Stimulated activated CD8-positive, alpha-beta memory T cell treated with anti-CD3 and anti-CD28 coated beads, Interleukin-15, amount 100 ng/mL, for 24 hours (primary cell): ENCODE data around the gene TMEM74B.
"Not testable (repeated sequence)": the region's sequence is repeated elsewhere in the genome, so short reads cannot be mapped to it uniquely, and the experiment has no call there.

Experiments used
- DNase-seq: peaks from one replicate; pipeline ENCODE4 v3.0.0-alpha.2; 2020; ENCODE audit warnings: low read depth

The TMEM74B gene

DNA sequence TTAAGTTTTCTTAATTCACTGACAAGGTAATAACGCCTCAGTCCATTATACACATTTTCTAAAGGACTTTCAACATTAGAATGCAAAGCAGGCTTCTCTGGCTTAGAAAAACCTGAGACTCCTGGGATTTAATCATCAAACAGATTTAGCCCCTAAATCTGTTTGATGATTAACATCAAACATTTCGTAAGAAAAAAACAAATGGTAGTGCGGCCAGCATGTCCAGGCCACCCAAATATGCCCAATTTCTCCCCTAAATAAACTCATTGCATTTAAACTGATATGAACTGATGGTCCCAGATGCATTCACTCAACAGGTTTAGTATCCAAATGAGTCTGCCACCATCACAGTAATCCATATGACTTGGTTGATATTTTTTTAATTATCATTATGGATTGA is 6.2 kb downstream of the TMEM74B start:
- no peak for DNase-seq

DNA sequence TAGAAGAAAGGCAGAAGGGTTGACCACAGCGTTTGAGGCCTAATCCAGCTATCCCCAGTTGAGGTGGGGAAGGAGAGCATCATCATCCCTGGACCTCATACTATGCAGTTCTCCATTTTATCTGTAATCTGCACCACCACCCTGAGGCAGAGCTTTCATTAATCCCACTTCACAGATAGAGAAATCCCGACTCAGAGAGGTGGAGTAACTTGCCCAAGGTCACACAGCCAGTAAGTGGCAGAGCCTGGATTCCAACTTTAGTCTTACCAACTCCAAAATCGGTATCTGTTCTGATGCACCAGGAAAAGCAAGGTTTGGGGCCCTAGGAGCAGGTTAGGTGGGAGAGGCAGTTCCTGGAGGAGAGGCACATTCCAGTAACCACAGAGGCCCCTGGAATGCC is 6.7 kb downstream of the TMEM74B start:
- DNase-seq, result no peak

- DNase-seq, result no peak
Measured at GRCh38 chr20:1177680-1178079, 7.1 kb downstream of the TMEM74B start.

- DNase-seq, result no peak
Measured at GRCh38 chr20:1174787-1175186, 10.0 kb downstream of the TMEM74B start.

- DNase-seq, result no peak
Measured at GRCh38 chr20:1173698-1174097, 11.1 kb downstream of the TMEM74B start.

GRCh38 chr20:1171461-1172093 is 13.2 kb downstream of the TMEM74B start:
- no peak for DNase-seq

GRCh38 chr20:1169224-1169623 is 15.6 kb downstream of the TMEM74B start:
- no peak for DNase-seq

DNA sequence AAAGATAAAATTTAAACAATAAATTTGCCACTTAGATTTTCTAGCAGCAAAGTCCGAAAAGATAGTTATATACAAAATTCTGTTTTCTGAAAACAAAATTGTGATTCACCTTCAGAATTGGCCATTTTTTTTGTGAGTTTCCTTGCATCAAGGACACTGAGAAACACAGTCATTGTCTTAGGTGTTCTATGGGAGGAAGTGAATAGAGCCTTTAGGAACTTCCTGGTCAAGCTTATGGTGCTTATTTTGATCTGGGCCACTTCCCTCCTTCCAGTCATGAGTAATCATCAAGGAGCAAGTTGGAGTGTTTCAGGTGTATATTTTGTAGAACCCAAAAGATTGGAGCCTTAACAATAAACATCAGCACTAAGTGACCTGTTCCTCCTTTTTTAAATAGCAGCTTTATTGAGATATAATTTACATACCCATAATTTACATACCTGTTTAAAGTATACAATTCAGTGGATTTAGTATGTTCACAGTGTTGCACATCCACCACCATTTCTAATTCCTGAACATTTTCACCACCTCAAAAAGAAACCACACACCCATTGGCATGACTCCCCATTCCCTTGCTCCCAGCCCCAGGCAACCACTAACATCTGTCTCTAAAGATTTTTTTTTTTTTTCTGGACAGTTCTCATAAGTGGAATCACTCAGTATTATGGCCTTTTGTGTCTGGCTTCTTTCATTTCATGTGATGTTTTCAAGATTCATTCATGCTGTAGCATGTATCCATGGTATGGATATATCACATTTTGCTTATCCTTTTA is 17.6 kb downstream of the TMEM74B start:
- DNase-seq, result no peak

GRCh38 chr20:1165941-1166340 is 18.8 kb downstream of the TMEM74B start:
- no peak for DNase-seq

- no peak for DNase-seq
Measured at GRCh38 chr20:1165521-1165920, 19.3 kb downstream of the TMEM74B start.

DNA sequence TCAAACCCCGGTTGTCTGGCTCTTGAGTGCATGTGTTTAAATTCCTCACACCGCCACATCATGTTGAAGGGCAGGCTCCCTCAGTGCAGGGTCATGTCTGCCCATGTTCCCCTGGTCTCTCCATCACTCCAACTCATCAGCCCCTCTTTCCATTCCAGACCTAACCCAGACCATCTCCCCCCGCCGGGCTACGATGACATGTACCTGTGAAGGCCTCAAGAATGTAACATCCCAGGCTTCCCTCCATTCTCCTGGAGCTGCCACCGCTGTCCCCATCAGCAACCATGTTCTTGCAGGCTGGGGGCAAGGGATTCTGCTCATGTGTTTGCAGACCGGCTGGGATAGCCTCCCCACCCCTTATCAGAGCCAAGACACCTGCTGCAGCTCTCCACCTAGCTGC is 19.9 kb downstream of the TMEM74B start:
- DNase-seq, result no peak

DNA sequence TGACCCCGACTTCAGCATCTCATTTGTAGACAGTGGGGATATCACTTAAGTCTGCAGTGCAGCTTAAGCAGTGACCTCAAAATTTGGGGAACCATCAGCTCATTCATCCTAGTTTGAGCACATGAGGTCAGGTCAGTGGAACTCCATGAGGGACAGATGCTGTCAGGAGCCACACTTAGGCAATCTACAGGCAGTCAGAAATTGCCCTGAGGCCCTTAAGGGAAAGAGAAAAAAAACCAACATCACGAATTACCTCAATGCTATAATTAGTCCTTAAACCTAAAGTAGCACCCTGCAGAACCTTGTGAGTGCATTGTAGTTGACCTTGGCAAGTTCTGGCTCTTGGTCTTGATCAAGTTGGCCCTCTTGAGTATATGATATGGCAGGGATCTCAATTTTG is 21.1 kb downstream of the TMEM74B start:
- no peak for DNase-seq

DNA sequence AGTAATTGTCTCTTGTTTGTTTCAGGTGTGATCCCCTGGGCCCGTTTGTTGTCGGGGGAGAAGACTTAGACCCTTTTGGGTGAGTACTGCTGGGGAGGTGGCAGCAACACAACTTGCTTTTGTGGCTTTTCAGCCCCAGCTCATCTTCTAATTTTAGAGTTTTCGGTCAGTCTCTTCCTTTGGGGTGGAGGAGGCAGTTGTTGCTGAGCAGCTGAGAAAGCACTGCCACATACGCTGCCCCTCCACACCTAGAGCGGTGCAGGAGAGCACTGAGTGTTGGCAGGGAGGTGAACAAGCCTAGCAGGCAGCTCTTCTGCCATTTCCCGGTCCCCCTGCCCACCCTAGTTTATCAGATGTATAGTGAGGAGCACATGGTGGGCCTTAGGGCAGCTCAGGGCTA is 21.7 kb downstream of the TMEM74B start:
- no peak for DNase-seq

DNA sequence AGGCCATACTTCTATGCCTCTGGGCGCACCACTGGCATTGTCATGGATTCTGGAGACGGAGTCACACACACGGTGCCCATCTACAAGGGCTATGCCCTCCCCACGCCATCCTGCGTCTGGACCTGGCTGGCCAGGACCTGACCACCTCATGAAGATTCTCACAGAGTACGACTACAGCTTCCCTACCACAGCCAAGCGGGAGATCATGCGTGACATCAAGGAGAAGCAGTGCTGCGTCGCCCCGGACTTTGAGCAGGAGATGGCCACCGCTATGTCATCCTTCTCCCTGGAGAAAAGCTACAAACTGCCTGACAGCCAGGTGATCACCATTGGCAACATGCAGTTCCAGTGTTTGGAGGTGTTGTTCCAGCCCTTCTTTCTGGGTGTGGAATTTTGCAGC is 23.8 kb downstream of the TMEM74B start:
- DNase-seq, result no peak

DNA sequence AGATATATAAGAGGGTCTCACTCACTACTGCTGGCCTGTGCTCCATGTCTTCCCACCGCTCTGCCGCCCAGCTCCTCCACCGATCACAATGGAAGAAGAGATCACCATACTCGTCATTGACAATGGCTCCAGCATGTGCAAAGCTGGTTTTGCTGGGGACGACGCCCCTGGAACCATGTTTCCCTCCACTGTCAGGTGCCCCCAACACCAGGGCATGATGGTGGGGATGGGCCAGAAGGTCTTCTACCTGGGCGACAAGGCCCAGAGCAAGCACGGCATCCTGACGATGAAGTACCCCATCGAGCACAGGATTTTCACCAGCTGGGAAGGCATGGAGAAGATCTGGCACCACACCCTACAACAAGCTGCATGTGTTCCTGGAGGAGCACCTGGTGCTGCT is 24.3 kb downstream of the TMEM74B start:
- no peak for DNase-seq

GRCh38 chr20:1155342-1155741 is 29.4 kb downstream of the TMEM74B start:
- DNase-seq, result no peak

GRCh38 chr20:1154691-1155090 is 30.1 kb downstream of the TMEM74B start:
- DNase-seq, result no peak

DNA sequence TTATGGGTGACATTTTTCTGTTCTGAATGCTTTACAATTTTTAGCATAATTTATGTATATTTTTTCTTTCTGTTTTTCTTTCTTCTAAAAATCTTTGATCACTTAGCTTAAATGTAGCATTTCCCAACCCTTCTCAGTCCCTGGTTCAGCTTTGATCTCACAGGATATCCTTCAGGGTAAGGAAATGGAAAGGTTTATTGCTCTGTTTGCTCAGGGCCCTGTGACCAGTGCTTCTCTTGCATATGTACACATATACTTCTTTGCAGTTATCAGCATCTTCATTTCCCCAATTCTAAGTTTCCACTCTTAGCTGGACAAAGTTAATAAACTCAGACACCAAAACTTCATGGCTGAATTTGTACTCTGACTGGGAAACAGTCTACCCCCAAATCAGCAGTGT is 30.6 kb downstream of the TMEM74B start:
- DNase-seq, result no peak

DNA sequence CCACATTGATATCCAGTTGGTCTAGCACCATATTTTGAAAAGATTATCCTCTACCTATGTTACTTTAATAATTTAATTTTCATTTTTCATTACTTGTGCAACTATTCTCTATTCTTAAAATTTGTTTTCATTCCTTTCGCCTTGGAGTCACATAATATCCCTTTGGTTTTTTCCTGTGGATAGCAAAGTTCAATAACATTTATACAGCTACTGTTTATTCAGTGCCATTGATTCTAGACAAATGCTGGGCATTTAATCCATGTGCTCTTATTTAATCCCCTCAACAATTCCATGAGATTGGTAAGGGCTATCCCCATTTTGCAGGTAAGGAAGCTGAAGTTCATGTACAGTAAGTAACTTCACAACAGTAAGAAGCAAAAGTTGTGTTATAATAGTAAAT is 33.8 kb downstream of the TMEM74B start:
- DNase-seq, result no peak

DNA sequence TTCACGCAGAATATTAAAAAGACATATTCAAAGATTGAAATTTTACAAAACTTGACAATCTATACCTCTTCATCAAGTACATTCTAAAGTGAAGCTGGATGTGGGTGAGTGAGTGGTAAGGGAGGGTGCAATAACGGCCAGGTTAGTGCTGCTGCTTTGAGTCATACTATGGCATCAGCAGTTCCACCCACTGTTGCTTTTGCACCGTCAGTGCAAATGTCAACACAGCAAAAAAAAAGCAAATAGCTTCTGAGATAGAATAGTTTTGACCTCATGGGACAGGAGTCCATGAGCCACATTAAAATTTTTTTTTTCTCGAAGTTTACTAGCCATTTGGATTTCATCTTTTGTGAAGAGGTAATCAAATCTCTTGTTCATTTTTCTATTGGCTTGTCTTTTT is 34.6 kb downstream of the TMEM74B start:
- no peak for DNase-seq

DNA sequence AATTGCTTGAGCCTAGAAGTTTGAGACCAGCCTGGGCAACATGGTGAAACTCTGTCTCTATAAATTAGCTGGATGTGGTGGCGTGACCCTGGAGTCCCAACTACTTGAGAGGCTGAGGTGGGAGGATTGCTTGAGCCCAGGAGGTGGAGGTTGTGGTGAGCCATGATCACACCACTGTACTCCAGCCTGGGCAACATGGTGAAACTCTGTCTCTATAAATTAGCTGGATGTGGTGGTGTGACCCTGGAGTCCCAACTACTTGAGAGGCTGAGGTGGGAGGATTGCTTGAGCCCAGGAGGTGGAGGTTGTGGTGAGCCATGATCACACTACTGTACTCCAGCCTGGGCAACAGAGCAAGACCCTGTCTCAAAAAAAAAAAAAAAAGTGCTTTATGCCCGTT is 35.0 kb downstream of the TMEM74B start:
- DNase-seq, result not testable (repeated sequence)

DNA sequence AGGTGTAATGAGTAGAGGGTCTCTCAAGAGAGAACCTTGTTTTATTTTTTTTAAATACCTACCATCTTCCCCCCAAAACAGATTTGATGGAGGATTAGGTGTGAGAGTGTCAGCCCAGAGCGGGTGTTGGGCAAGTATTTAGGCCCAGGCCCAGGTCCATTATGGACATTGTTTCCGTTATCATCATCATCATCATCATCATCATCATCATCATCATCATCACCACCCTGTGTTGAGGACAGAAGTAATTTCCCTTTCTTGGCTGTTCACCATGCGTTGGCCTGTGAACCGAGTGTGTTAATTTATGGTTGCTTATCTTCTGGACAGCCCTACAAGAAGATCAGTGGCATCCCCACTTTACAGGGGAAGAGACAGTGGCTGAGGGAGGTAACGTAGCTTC is 37.8 kb downstream of the TMEM74B start:
- DNase-seq, result no peak

- DNase-seq, result no peak
Measured at GRCh38 chr20:1144401-1145172, 40.2 kb downstream of the TMEM74B start.
